Measurements from ENCODE around the gene TEX48. TPM values are rescaled to one million over a fixed set of nuclear protein-coding genes. Genes with fewer than 3 reads are reported as not detected.

TEX48 gene
- total RNA-seq, 4 donors from 2014 or later: not detected

DNA sequence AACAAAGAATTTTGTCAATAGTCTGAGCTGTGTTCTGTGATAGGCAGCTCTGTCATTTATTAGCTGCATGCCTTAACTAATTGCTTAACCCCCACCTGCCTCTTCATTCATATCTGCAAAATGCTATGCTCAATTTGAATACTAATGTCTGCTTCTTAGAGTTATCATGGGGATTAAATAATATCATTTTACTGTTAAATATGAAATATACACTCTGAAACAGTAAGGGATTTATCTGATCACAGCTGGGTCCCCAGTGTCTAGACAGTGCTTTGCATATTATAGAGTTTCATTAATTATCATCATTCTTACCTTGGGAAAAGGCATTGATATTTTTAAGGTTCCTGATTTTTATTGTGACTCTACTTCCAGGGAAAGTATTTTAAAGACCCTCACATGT lies 12.0 kb downstream of the TEX48 start:
- DNase-seq (ENCODE audit: low spot score in 2 of 2): no peak
- Histone ChIP-seq H3K9me3 (peaks cover 0 to 4% (median 0%) of the 10 kb centered on the region in 4 donors), H3K4me3 (no peak overlapping the region), H3K4me1 (no peaks in the 10 kb centered on the region), H3K36me3 (no peaks in the 10 kb centered on the region), H3K27me3 (no peaks in the 10 kb centered on the region), H3K27ac (no peak overlapping the region)
- TF ChIP-seq POLR2A (IDR thresholded peaks at IDR 0.05): no peak

- H3K27me3 ChIP-seq: no peaks in the 10 kb centered on the region
- H3K36me3 ChIP-seq: no peaks in the 10 kb centered on the region
- H3K4me3 ChIP-seq: no peak overlapping the region
- WGBS, 2 donors: 77 to 80% methylated on average over 6 of the region's 6 CpGs
- no peaks in the 10 kb centered on the region for H3K4me1 ChIP-seq
- H3K27ac ChIP-seq: no peak overlapping the region
- H3K9me3 ChIP-seq: peaks cover 0 to 4% (median 0%) of the 10 kb centered on the region in 4 donors
- no peak for DNase-seq (ENCODE audit: low spot score in 2 of 2)
- TF ChIP-seq, protein P1, sequence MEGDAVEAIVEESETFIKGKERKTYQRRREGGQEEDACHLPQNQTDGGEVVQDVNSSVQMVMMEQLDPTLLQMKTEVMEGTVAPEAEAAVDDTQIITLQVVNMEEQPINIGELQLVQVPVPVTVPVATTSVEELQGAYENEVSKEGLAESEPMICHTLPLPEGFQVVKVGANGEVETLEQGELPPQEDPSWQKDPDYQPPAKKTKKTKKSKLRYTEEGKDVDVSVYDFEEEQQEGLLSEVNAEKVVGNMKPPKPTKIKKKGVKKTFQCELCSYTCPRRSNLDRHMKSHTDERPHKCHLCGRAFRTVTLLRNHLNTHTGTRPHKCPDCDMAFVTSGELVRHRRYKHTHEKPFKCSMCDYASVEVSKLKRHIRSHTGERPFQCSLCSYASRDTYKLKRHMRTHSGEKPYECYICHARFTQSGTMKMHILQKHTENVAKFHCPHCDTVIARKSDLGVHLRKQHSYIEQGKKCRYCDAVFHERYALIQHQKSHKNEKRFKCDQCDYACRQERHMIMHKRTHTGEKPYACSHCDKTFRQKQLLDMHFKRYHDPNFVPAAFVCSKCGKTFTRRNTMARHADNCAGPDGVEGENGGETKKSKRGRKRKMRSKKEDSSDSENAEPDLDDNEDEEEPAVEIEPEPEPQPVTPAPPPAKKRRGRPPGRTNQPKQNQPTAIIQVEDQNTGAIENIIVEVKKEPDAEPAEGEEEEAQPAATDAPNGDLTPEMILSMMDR (IDR thresholded peaks at IDR 0.05): no peak
- TF ChIP-seq EP300 (IDR thresholded peaks at IDR 0.05): no peak
- TF ChIP-seq POLR2A (IDR thresholded peaks at IDR 0.05): no peak
Measured at GRCh38 chr9:114668146-114668545, 13.8 kb downstream of the TEX48 start.

DNA sequence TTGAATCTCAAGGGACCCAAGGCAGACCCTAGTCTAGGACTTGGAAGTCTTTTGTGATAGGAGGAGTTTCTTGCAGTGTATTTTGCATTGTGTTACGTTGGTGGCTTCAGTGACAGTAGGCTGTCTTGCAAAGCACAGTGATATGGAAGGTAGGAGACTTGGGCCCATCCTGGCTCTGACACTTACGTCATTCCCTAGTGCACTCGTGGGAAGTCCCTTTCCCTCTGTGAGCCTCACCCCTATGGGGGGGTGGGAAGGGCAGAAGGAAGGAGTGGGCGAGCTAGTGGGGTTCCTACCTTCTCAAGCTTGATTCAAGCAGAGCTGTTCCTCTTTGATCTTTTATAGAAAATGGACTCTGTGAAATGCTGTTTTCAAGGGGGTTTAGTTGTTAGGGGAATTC lies 15.1 kb downstream of the TEX48 start:
- Histone ChIP-seq H3K4me1 (no peaks in the 10 kb centered on the region), H3K27me3 (no peaks in the 10 kb centered on the region), H3K36me3 (no peaks in the 10 kb centered on the region), H3K27ac (no peak overlapping the region), H3K9me3 (peaks cover 0 to 4% (median 0%) of the 10 kb centered on the region in 4 donors), H3K4me3 (no peak overlapping the region)
- WGBS, 2 donors: 54 to 71% methylated on average over 4 of the region's 4 CpGs
- no peak for TF ChIP-seq POLR2A (IDR thresholded peaks at IDR 0.05)
- TF ChIP-seq, protein P1 (IDR thresholded peaks at IDR 0.05): no peak
- TF ChIP-seq EP300 (IDR thresholded peaks at IDR 0.05): no peak
- no peak for DNase-seq (ENCODE audit: low spot score in 2 of 2)

- no peak for DNase-seq (ENCODE audit: low spot score in 2 of 2)
- TF ChIP-seq POLR2A (IDR thresholded peaks at IDR 0.05) (no peak), EP300 (IDR thresholded peaks at IDR 0.05) (no peak)
- TF ChIP-seq, protein P1 (IDR thresholded peaks at IDR 0.05): no peak
- no peak overlapping the region for H3K27ac ChIP-seq
- 94 to 96% methylated on average over 5 of the region's 5 CpGs for WGBS, 2 donors
- H3K9me3 ChIP-seq: peaks cover 0 to 4% (median 0%) of the 10 kb centered on the region in 4 donors
- no peaks in the 10 kb centered on the region for H3K27me3 ChIP-seq
- H3K4me3 ChIP-seq: no peak overlapping the region
- H3K4me1 ChIP-seq: no peaks in the 10 kb centered on the region
- H3K36me3 ChIP-seq: no peaks in the 10 kb centered on the region
Measured at GRCh38 chr9:114666401-114666800, 15.6 kb downstream of the TEX48 start.

DNA sequence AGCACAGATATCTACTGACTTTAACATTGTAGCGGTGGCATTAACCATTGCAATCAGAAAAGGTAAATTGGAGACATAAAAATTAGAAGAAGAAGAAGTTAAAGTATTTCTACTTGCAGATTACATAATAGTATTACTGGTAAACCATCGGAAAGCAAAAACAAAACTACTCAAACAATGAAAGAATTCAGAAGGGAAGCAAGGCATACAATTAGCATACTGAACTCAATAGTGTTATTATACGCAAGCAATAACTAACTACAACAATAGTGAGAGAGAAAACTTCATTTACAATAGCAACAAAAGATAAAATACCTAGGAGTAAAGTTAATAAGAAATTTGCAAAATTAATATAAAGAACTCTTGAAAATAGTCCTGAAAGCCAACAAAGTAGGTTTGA lies 17.8 kb downstream of the TEX48 start:
- H3K4me3 ChIP-seq: no peak overlapping the region
- 54 to 57% methylated on average over 3 of the region's 3 CpGs for WGBS, 2 donors

More for the DNA sequence above, 17.8 kb downstream of the TEX48 start:
- Histone ChIP-seq H3K27ac (no peak overlapping the region), H3K4me1 (no peaks in the 10 kb centered on the region), H3K36me3 (no peaks in the 10 kb centered on the region), H3K9me3 (no peaks in the 10 kb centered on the region), H3K27me3 (no peaks in the 10 kb centered on the region)
- TF ChIP-seq POLR2A (IDR thresholded peaks at IDR 0.05) (no peak), EP300 (IDR thresholded peaks at IDR 0.05) (no peak)
- TF ChIP-seq, protein P1 (IDR thresholded peaks at IDR 0.05): no peak
- DNase-seq (ENCODE audit: low spot score in 2 of 2): no peak

Measured in tibial nerve (tissue), 4 donors.